GM19324 (cell line): ENCODE results near the gene PPP2R3B.
"Not testable (repeated sequence)": the region's sequence is repeated elsewhere in the genome, so short reads cannot be mapped to it uniquely, and the experiment has no call there.

Source experiments
- ATAC-seq: cut with Tn5 transposase; IDR thresholded peaks from one replicate; pipeline ENCODE4 v1.9.1; 2021; ENCODE audit warnings: mild to moderate bottlenecking, moderate library complexity; ENCODE audit not compliant: unreplicated experiment, low FRiP score

PPP2R3B gene

GRCh38 chrX:355329-356050 is 31.2 kb downstream of the PPP2R3B start:
- no peak for ATAC-seq

GRCh38 chrX:353566-354535 is 32.9 kb downstream of the PPP2R3B start:
- ATAC-seq, result no peak

GRCh38 chrX:352582-353314 is 34.0 kb downstream of the PPP2R3B start:
- no peak for ATAC-seq

GRCh38 chrX:352181-352580 is 34.5 kb downstream of the PPP2R3B start:
- no peak for ATAC-seq

DNA sequence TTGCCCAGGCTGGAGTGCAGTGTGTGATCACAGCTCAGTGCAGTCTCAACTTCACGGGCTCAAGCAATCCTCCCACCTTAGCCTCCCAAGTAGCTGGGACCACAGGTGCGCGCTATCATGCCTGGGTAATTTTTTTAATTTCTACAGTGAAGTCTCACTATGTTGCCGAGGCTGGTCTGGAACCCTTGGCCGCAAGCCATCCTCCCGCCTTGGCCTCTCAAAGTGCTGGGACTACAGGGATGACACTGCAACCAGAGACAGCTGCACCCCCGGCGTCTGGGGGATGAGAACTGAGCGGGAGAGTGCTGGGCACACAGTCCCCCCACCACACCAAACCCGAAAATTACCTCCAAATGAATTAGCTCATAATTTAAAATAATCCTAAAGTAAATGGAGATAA is 35.0 kb downstream of the PPP2R3B start:
- ATAC-seq, result no peak

GRCh38 chrX:351324-351641 is 35.4 kb downstream of the PPP2R3B start:
- ATAC-seq, result not testable (repeated sequence)

DNA sequence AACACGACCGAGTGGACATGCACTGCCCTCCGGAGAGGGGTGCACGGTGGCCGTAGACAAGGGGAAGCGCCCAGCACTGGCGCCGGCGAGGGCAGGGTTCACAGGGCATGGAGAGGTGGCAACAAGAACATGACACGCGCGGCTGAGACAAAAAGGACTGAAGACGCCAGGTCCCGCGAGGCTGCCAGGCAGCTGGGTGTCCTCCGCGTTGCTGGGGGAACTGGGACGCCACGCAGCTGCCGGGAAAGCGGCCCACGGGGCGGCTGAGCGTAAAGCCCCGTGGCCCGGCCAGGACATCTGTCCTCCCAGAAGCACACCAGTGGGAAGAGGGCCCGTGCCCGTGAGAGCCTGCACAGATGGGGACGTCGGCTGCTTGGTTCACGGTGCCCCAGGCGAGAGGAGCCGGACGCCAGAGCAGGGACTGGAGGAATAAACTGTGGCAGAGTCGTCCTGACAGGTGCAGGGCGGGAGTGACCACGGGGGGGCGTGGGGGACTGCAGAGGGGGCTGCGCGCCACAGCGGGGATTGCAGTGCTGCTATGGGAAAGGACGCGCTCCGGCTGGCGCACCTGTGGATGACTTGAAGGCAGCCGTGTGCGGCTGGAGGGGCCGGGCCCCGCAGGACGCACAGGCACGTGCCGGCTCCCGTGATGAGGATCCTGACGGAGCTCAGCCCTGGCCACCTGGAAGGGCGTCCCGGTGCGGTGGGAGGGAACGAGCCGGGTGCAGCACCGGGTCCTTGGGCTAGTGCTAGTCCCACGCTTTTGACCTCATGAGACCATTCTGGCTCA is 36.0 kb downstream of the PPP2R3B start:
- no peak for ATAC-seq

DNA sequence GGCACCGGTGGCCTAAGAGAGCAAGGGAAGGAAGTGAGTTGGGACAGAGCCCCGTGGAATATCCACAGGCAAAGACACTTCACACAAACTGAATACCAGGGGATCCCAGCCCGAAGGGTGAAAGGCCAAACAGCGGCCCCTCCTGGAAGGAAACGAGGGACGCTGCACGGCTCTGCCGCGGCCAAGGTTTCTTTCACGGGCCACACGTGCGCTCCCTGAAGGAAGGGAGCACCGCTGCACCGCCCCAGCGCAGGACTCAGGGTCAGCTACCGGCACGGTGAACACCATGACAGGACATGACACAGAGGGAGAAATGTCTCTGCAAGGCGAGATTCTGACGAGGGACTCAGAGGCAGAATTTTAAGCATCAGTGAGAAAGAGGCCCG is 36.6 kb downstream of the PPP2R3B start:
- ATAC-seq, result no peak

GRCh38 chrX:349702-350101 is 37.0 kb downstream of the PPP2R3B start:
- ATAC-seq, result no peak

DNA sequence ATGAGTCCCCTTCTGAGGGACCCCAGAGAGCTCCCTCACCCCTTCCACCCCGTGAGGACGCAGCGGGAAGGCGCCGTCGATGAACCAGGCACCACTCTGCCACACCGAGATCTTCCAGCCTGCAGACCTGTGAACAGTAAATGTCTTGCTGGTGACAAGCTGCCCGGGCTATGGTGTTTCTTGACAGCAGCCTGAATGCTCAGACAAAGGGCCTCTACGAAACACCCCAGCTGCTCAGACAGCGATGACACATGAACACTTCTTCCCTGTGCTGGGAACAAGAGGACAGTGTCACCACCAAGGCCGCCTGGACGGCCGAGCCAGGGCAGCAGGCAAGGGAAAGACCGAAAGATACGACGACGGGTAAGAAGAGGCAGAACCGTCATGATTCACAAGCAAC is 37.5 kb downstream of the PPP2R3B start:
- ATAC-seq, result no peak

DNA sequence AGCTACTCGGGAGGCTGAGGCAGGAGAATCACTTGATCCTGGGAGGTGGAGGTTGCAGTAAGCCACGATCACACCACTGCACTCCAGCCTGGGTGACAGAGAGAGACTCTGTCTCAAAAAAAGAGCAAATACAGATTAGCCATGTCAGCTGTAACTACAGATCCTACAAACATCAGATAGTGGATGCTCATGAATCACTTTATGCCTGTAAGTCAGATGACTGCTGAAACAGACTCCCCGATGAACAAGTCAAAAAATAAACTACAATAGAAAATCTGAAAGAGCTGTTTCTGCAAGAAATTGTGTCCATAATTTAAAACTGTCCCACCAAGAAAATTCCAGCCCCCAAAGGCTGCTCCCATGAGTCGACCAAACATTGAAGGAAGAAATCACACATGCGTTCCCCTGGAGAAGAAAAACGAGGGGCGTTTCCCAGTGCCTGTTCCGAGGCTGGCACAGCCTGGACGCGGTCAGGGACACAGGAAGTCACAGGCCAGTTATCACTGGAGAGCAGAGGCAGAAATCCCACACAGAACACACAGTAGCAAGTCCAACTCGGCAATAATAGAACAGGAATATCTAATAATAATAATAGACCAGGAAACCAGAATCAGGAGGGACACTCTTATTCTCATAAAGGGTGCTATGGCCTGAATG is 38.1 kb downstream of the PPP2R3B start:
- no peak for ATAC-seq

DNA sequence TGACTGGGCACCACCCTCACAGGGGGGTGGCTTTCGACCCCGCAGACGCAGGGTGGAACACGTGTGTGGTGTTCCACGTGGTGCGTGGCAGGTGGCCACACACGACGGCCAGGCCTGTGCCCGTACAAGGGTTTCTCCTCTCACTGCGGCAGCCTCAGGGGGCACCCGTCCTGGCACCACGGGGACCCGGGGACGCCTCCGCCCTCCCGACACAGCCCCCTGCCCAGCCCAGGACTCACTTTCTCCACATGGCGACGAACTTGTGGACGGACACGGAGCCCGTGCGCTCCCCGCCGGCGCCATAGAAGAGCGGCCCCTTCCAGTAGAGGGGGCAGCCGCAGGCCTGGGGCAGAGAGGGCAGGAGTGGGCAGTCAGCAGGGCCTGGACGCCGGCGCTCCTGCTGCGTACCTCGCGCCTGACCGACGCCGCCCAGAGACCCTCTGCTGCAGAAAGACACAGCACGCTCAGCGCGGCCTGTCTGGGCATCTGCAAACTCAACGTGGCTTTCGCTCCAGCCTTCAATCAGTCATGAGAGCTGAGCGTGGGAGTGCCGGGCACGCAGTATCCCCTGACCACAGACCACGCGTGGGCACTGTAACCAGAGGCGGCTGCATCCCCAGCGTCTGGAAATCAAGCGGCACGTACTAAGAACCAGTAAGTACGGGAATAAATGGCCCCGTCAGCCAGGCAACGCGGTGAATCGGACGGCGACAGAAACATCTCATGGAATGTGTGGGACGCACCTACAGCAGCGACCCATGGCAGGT is 39.2 kb downstream of the PPP2R3B start:
- ATAC-seq, result no peak

DNA sequence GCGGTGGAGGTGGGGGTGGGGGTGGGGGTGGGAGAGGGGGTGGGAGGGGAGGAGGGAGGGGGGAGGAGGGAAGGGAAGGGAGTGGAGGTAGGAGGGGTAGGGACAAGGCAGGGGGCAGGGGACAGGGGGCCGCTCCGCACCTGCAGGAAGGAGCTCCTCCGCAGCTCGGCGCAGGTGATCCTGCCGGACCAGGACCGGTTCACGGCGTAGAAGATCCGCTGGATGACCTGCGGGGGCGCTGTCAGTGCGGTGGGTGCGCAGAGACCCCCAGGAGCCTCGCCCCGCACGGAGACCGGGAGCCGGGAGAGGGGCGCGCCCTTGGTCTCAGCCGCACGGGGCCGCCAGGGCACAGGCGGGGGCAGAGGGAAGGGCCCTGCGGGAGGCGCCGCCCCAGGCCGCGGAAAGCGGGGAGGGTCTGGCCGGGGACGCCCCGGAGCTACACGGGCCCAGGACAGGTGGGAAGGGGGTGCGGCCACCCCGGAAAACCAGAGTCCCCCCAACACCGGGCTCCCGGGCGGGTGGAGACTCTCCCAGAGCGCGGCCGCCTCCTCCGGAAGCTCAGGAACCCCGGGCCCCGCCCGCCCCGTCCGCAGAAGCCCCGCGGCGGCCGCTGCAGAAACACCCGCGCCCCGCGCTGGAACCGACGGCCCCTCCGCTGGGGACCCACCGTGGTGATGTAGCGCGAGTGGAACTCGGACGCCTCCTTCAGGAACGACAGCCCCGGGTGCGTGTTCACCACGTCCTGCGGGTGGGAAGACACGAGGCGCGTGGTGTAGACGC is 40.5 kb downstream of the PPP2R3B start:
- no peak for ATAC-seq

- no peak for ATAC-seq
Observed at GRCh38 chrX:345020-345925, 41.4 kb downstream of the PPP2R3B start.

GRCh38 chrX:344371-344901 is 42.3 kb downstream of the PPP2R3B start:
- no peak for ATAC-seq

GRCh38 chrX:341541-342101 is 45.1 kb downstream of the PPP2R3B start:
- ATAC-seq, result no peak
